GM23338 (cell line): ENCODE results near the gene LRRFIP1. TPM values are rescaled to one million over a fixed set of nuclear protein-coding genes. Genes with fewer than 3 reads are reported as not detected.
A peak's percentile ranks its signal among the peaks of the same experiment; 100 is the strongest.

Source experiments
- ATAC-seq: fragments of 200-7000 bp; cut with Tn5 transposase; 3 replicates; pipeline ENCODE4 v1.9.1; 2020
- DNase-seq: peaks from one replicate; pipeline ENCODE4 v3.0.0-alpha.2; 2015; ENCODE audit warnings: low spot score
- H2AFZ ChIP-seq: fragments of 200-600 bp; sonication (generic); 2 replicates; pipeline ENCODE4 v1.8.0; 2016; ENCODE audit warnings: antibody characterized with exemption, mild to moderate bottlenecking, moderate library complexity
- H3F3A ChIP-seq: fragments of 200-600 bp; sonication (generic); replicated peaks from 2 replicates; pipeline ENCODE4 v1.8.0; 2017; ENCODE audit warnings: antibody characterized with exemption, mixed run types, low read depth
- H3K27ac ChIP-seq: fragments of 200-600 bp; sonication (generic); 2 replicates; pipeline ENCODE4 v1.6.1; 2016; ENCODE audit warnings: low read depth
- H3K27me3 ChIP-seq: fragments of 200-600 bp; sonication (generic); 2 replicates; pipeline ENCODE4 v1.8.0; 2016; ENCODE audit warnings: mild to moderate bottlenecking, mixed run types, moderate library complexity; ENCODE audit not compliant: insufficient read depth
- H3K36me3 ChIP-seq: fragments of 200-600 bp; sonication (generic); 2 replicates; pipeline ENCODE4 v1.8.0; 2016; ENCODE audit warnings: mild to moderate bottlenecking; ENCODE audit not compliant: insufficient read depth
- H3K4me1 ChIP-seq: fragments of 200-600 bp; sonication (generic); 2 replicates; pipeline ENCODE4 v1.8.0; 2016; ENCODE audit warnings: mild to moderate bottlenecking, moderate library complexity; ENCODE audit not compliant: insufficient read depth
- H3K4me2 ChIP-seq: fragments of 200-600 bp; sonication (generic); 2 replicates; pipeline ENCODE4 v1.7.1; 2017; ENCODE audit warnings: mixed run types
- H3K4me3 ChIP-seq: fragments of 200-600 bp; sonication (generic); 2 replicates; pipeline ENCODE4 v1.6.1; 2016; ENCODE audit warnings: mixed run types
- H3K79me2 ChIP-seq: fragments of 200-600 bp; sonication (generic); replicated peaks from 2 replicates; pipeline ENCODE4 v1.8.0; 2017; ENCODE audit warnings: mild to moderate bottlenecking; ENCODE audit not compliant: insufficient read depth
- H3K9me2 ChIP-seq: fragments of 200-600 bp; sonication (generic); 2 replicates; pipeline ENCODE4 v1.8.0; 2017; ENCODE audit not compliant: insufficient read depth
- H4K20me1 ChIP-seq: fragments of 200-600 bp; sonication (generic); replicated peaks from 2 replicates; pipeline ENCODE4 v1.8.0; 2017; ENCODE audit warnings: mild to moderate bottlenecking; ENCODE audit not compliant: insufficient read depth
- H3K27ac Mint-ChIP-seq: 2 replicates; pipeline ENCODE4 v1.8.0; 2020; ENCODE audit warnings: inconsistent platforms, mild to moderate bottlenecking, moderate library complexity, mixed read lengths
- H3K27me3 Mint-ChIP-seq: 3 replicates; pipeline ENCODE4 v1.8.0; 2022; ENCODE audit warnings: low read depth, mild to moderate bottlenecking, moderate library complexity, mixed read lengths, inconsistent platforms; ENCODE audit not compliant: insufficient read depth, poor library complexity
- H3K36me3 Mint-ChIP-seq: 3 replicates; pipeline ENCODE4 v1.8.0; 2021; ENCODE audit warnings: low read depth, mild to moderate bottlenecking, inconsistent platforms, moderate library complexity, mixed read lengths
- H3K4me1 Mint-ChIP-seq: 3 replicates; pipeline ENCODE4 v1.8.0; 2020; ENCODE audit warnings: mild to moderate bottlenecking, inconsistent platforms, mixed read lengths
- H3K4me3 Mint-ChIP-seq: 3 replicates; pipeline ENCODE4 v1.8.0; 2021; ENCODE audit warnings: moderate library complexity, mild to moderate bottlenecking, inconsistent platforms, mixed read lengths
- H3K9me3 Mint-ChIP-seq: 3 replicates; pipeline ENCODE4 v1.8.0; 2020; ENCODE audit warnings: moderate library complexity, mild to moderate bottlenecking, inconsistent platforms, mixed read lengths
- CREB1 ChIP-seq: fragments of 250-450 bp; sonication (Bioruptor Pico); IDR thresholded peaks from 2 replicates; pipeline ENCODE4 v1.5.0; 2020; ENCODE audit warnings: low read depth, mild to moderate bottlenecking, moderate library complexity
- CTCF ChIP-seq, 2 experiments: fragments of 200-600 bp in 1 of 2; sonication (generic) in 1 of 2; conservative IDR thresholded peaks; 2 replicates each; pipeline versions ENCODE4 v1.5.1 to v1.6.1; 2016 to 2017; ENCODE audit warnings: antibody characterized with exemption in 2 of 2, low read depth in 2 of 2, mild to moderate bottlenecking in 2 of 2, moderate library complexity in 1 of 2
- EZH2 ChIP-seq: fragments of 200-600 bp; sonication (generic); IDR thresholded peaks from one replicate; pipeline ENCODE4 v1.8.0; 2017; ENCODE audit warnings: antibody characterized with exemption, mild to moderate bottlenecking, low read depth; ENCODE audit not compliant: unreplicated experiment
- EZH2phosphoT487 ChIP-seq: fragments of 200-600 bp; sonication (generic); IDR thresholded peaks from one replicate; pipeline ENCODE4 v1.8.1; 2018; ENCODE audit warnings: antibody characterized with exemption; ENCODE audit not compliant: unreplicated experiment
- JUNB ChIP-seq: IDR thresholded peaks from one replicate; pipeline ENCODE4 v1.6.1; 2016; ENCODE audit warnings: antibody characterized with exemption; ENCODE audit not compliant: unreplicated experiment
- NANOG ChIP-seq: IDR thresholded peaks from 2 replicates; pipeline ENCODE4 v1.6.1; 2016; ENCODE audit warnings: antibody characterized with exemption, borderline replicate concordance
- POLR2AphosphoS5 ChIP-seq: IDR thresholded peaks from 2 replicates; pipeline ENCODE4 v1.6.1; 2016; ENCODE audit warnings: antibody characterized with exemption, low read depth
- REST ChIP-seq: IDR thresholded peaks from one replicate; pipeline ENCODE4 v1.6.1; 2018; ENCODE audit warnings: antibody characterized with exemption; ENCODE audit not compliant: unreplicated experiment
- STAT1 ChIP-seq: IDR thresholded peaks from one replicate; pipeline ENCODE4 v1.6.1; 2016; ENCODE audit warnings: antibody characterized with exemption; ENCODE audit not compliant: unreplicated experiment
- ZNF114 ChIP-seq: fragments of 250-450 bp; sonication (Bioruptor Pico); IDR thresholded peaks from 2 replicates; pipeline ENCODE4 v1.5.0; 2020; ENCODE audit warnings: mild to moderate bottlenecking, moderate library complexity
- ZNF331 ChIP-seq: fragments of 250-450 bp; sonication (Bioruptor Pico); IDR thresholded peaks from 2 replicates; pipeline ENCODE4 v1.5.0; 2020; ENCODE audit warnings: low read depth, mild to moderate bottlenecking, moderate library complexity
- polyA plus RNA-seq: library from polyadenylated mRNA; unstranded; fragments of >200 nt; fragmentation: Nextera tagmentation; extraction: Ambion mirVana; gene quantifications from 2 replicates; pipeline ENCODE4 v1.2.1, GENCODE V29; 2016
- total RNA-seq: library from RNA; depleted of rRNA; stranded (reverse); fragments of >200 nt; shearing (Covaris generic); gene quantifications from 2 replicates; pipeline ENCODE4 v1.2.3, GENCODE V29; 2014
- TF ChIP-seq, protein P1 (sequence below): IDR thresholded peaks from 2 replicates; pipeline ENCODE4 v1.6.1; 2016; ENCODE audit warnings: antibody characterized with exemption
- TF ChIP-seq, protein P2 (sequence below): fragments of 250-450 bp; sonication (Bioruptor Pico); IDR thresholded peaks from 2 replicates; pipeline ENCODE4 v1.5.0; 2020; ENCODE audit warnings: mild to moderate bottlenecking, moderate library complexity

Gene LRRFIP1
- total and polyA plus RNA-seq, 2 experiments from 2014 or later, result 59.6 to 178 TPM

GRCh38 chr2:237616373-237616733 is 11.0 kb upstream of the LRRFIP1 start:
- DNase-seq (no peak), ATAC-seq (no peak)
- peaks cover 8% of the 10 kb centered on the region; the same call in 1 of the 2 replicates for H3K9me2 ChIP-seq
- peaks cover 46% of the 10 kb centered on the region for H3K4me1 Mint-ChIP-seq
- no peaks in the 10 kb centered on the region for H3K27me3 ChIP-seq
- H3K9me3 Mint-ChIP-seq, result peaks cover 2% of the 10 kb centered on the region; the same call in 2 of the 3 replicates
- H3K4me2 ChIP-seq, result no peak overlapping the region
- no peak overlapping the region for H3K27ac ChIP-seq
- H2AFZ ChIP-seq, result peak overlapping the region; percentile 81; the same call in 1 of the 2 replicates
- peaks cover 35% of the 10 kb centered on the region for H3K4me1 ChIP-seq
- H3K27ac Mint-ChIP-seq, result no peak overlapping the region
- H4K20me1 ChIP-seq, result no peaks in the 10 kb centered on the region
- no peak overlapping the region for H3K4me3 Mint-ChIP-seq
- no peak for TF ChIP-seq NANOG
- TF ChIP-seq ZNF114 (CRISPR knock-in tag), result no peak
- no peak for TF ChIP-seq POLR2AphosphoS5
- no peak for TF ChIP-seq CTCF (conservative IDR thresholded peaks at IDR 0.05; ENCODE audit: low read depth in 2 of 2)
- no peak for TF ChIP-seq ZNF331 (CRISPR knock-in tag)
- TF ChIP-seq EZH2phosphoT487, result no peak
- TF ChIP-seq REST, result no peak
- TF ChIP-seq, protein P1, sequence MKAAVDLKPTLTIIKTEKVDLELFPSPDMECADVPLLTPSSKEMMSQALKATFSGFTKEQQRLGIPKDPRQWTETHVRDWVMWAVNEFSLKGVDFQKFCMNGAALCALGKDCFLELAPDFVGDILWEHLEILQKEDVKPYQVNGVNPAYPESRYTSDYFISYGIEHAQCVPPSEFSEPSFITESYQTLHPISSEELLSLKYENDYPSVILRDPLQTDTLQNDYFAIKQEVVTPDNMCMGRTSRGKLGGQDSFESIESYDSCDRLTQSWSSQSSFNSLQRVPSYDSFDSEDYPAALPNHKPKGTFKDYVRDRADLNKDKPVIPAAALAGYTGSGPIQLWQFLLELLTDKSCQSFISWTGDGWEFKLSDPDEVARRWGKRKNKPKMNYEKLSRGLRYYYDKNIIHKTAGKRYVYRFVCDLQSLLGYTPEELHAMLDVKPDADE, result no peak
- TF ChIP-seq JUNB, result no peak
- no peak for TF ChIP-seq CREB1 (CRISPR knock-in tag)
- TF ChIP-seq EZH2, result no peak
- TF ChIP-seq, protein P2, sequence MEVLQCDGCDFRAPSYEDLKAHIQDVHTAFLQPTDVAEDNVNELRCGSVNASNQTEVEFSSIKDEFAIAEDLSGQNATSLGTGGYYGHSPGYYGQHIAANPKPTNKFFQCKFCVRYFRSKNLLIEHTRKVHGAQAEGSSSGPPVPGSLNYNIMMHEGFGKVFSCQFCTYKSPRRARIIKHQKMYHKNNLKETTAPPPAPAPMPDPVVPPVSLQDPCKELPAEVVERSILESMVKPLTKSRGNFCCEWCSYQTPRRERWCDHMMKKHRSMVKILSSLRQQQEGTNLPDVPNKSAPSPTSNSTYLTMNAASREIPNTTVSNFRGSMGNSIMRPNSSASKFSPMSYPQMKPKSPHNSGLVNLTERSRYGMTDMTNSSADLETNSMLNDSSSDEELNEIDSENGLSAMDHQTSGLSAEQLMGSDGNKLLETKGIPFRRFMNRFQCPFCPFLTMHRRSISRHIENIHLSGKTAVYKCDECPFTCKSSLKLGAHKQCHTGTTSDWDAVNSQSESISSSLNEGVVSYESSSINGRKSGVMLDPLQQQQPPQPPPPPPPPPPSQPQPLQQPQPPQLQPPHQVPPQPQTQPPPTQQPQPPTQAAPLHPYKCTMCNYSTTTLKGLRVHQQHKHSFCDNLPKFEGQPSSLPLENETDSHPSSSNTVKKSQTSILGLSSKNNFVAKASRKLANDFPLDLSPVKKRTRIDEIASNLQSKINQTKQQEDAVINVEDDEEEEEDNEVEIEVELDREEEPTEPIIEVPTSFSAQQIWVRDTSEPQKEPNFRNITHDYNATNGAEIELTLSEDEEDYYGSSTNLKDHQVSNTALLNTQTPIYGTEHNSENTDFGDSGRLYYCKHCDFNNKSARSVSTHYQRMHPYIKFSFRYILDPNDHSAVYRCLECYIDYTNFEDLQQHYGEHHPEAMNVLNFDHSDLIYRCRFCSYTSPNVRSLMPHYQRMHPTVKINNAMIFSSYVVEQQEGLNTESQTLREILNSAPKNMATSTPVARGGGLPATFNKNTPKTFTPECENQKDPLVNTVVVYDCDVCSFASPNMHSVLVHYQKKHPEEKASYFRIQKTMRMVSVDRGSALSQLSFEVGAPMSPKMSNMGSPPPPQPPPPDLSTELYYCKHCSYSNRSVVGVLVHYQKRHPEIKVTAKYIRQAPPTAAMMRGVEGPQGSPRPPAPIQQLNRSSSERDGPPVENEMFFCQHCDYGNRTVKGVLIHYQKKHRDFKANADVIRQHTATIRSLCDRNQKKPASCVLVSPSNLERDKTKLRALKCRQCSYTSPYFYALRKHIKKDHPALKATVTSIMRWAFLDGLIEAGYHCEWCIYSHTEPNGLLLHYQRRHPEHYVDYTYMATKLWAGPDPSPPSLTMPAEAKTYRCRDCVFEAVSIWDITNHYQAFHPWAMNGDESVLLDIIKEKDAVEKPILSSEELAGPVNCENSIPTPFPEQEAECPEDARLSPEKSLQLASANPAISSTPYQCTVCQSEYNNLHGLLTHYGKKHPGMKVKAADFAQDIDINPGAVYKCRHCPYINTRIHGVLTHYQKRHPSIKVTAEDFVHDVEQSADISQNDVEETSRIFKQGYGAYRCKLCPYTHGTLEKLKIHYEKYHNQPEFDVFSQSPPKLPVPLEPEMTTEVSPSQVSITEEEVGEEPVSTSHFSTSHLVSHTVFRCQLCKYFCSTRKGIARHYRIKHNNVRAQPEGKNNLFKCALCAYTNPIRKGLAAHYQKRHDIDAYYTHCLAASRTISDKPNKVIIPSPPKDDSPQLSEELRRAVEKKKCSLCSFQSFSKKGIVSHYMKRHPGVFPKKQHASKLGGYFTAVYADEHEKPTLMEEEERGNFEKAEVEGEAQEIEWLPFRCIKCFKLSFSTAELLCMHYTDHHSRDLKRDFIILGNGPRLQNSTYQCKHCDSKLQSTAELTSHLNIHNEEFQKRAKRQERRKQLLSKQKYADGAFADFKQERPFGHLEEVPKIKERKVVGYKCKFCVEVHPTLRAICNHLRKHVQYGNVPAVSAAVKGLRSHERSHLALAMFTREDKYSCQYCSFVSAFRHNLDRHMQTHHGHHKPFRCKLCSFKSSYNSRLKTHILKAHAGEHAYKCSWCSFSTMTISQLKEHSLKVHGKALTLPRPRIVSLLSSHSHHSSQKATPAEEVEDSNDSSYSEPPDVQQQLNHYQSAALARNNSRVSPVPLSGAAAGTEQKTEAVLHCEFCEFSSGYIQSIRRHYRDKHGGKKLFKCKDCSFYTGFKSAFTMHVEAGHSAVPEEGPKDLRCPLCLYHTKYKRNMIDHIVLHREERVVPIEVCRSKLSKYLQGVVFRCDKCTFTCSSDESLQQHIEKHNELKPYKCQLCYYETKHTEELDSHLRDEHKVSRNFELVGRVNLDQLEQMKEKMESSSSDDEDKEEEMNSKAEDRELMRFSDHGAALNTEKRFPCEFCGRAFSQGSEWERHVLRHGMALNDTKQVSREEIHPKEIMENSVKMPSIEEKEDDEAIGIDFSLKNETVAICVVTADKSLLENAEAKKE (CRISPR knock-in tag), result no peak
- TF ChIP-seq STAT1, result no peak
- no peaks in the 10 kb centered on the region for H3K36me3 Mint-ChIP-seq
- H3K79me2 ChIP-seq, result no peaks in the 10 kb centered on the region
- no peaks in the 10 kb centered on the region for H3K36me3 ChIP-seq
- H3K27me3 Mint-ChIP-seq, result peaks cover 22% of the 10 kb centered on the region
- peaks cover 8% of the 10 kb centered on the region; the same call in 1 of the 2 replicates for H3F3A ChIP-seq
- no peak overlapping the region for H3K4me3 ChIP-seq
